B cell (primary cell): ENCODE results near the gene MSLN. TPM values are rescaled to one million over a fixed set of nuclear protein-coding genes. Genes with fewer than 3 reads are reported as not detected.

Experiments
- ATAC-seq: fragments of 200-7000 bp; cut with Tn5 transposase; one replicate; pipeline ENCODE4 v1.10.0; 2021; ENCODE audit warnings: low read depth, mild to moderate bottlenecking, moderate number of reproducible peaks, moderate library complexity
- CTCF ChIA-PET: fragments of 350-600 bp; sonication (Branson Sonifier 250); formaldehyde crosslinking; loops from one replicate; lab custom pipeline; 2021; ENCODE audit warnings: antibody characterized with exemption, inconsistent platforms; lab: Charles Lee
- POLR2A ChIA-PET: fragments of 350-600 bp; sonication (Branson Sonifier 250); formaldehyde crosslinking; loops from one replicate; lab custom pipeline; 2021; ENCODE audit warnings: antibody characterized with exemption; lab: Charles Lee
- DNase-seq: peaks from one replicate; pipeline ENCODE4 v3.0.0; 2013
- H2AFZ ChIP-seq: 2 replicates; pipeline ENCODE4 v1.6.1; 2012; ENCODE audit warnings: mild to moderate bottlenecking, low read depth, low read length; ENCODE audit not compliant: insufficient read depth, poor library complexity, severe bottlenecking
- H3K27ac ChIP-seq, 2 donors: 1 replicate in 1 of 2; 2 replicates in 1 of 2; pipeline ENCODE4 v1.5.1; 2012 to 2013; ENCODE audit warnings: low read length in 2 of 2, mild to moderate bottlenecking in 2 of 2, moderate library complexity in 1 of 2
- H3K27me3 ChIP-seq, 4 experiments: fragments of 200-600 bp in 1 of 4; sonication (generic) in 1 of 4; replicated peaks in 1 of 4; 1 replicate in 2 of 4; 2 replicates in 2 of 4; pipeline versions ENCODE4 v1.6.1 to v1.7.0; 2013 to 2016; ENCODE audit warnings: low read length in 3 of 4, mild to moderate bottlenecking in 2 of 4, mixed read lengths in 1 of 4, moderate library complexity in 1 of 4; ENCODE audit not compliant: insufficient read depth in 4 of 4, control insufficient read depth in 3 of 4; ENCODE audit errors: control extremely low read depth in 1 of 4
- H3K36me3 ChIP-seq, 2 experiments: replicated peaks in 1 of 2; 1 replicate in 1 of 2; 2 replicates in 1 of 2; pipeline versions ENCODE4 v1.6.1 to v1.7.1; 2013; ENCODE audit warnings: low read length in 1 of 2; ENCODE audit not compliant: insufficient read depth in 2 of 2, control insufficient read depth in 1 of 2; ENCODE audit errors: control extremely low read depth in 1 of 2, extremely low read depth in 1 of 2
- H3K4me1 ChIP-seq, 2 donors: fragments of 200-600 bp in 1 of 2; sonication (generic) in 1 of 2; 1 replicate in 1 of 2; 2 replicates in 1 of 2; pipeline versions ENCODE4 v1.5.1 to v1.6.1; 2013 to 2017; ENCODE audit warnings: low read length in 2 of 2; ENCODE audit not compliant: control insufficient read depth in 2 of 2, insufficient read depth in 2 of 2
- H3K4me2 ChIP-seq: replicated peaks from 2 replicates; pipeline ENCODE3; 2012; ENCODE audit warnings: mild to moderate bottlenecking, low read depth, low read length; ENCODE audit not compliant: poor library complexity, severe bottlenecking
- H3K4me3 ChIP-seq, 5 experiments: fragments of 200-600 bp in 1 of 5; sonication (generic) in 1 of 5; 1 replicate in 3 of 5; 2 replicates in 2 of 5; pipeline versions ENCODE4 v1.5.1 to v1.7.0; 2011 to 2016; ENCODE audit warnings: low read length in 4 of 5, mild to moderate bottlenecking in 4 of 5, low read depth in 2 of 5, control low read depth in 1 of 5, moderate library complexity in 1 of 5; ENCODE audit not compliant: insufficient read depth in 1 of 5; ENCODE audit errors: control extremely low read depth in 1 of 5, extremely low read depth in 1 of 5
- H3K79me2 ChIP-seq: fragments of 200-600 bp; sonication (generic); one replicate; pipeline ENCODE4 v1.6.0; 2016; ENCODE audit warnings: low read length; ENCODE audit not compliant: control insufficient read depth, insufficient read depth
- H3K9ac ChIP-seq: fragments of 200-600 bp; sonication (generic); 2 replicates; pipeline ENCODE4 v1.6.1; 2017; ENCODE audit warnings: mild to moderate bottlenecking, low read length, moderate library complexity
- H3K9me3 ChIP-seq, 3 donors: one replicate each; pipeline versions ENCODE4 v1.6.1 to v1.7.1; 2013; ENCODE audit warnings: low read length in 2 of 3; ENCODE audit not compliant: control insufficient read depth in 2 of 3, insufficient read depth in 1 of 3; ENCODE audit errors: control extremely low read depth in 1 of 3
- H4K20me1 ChIP-seq: 2 replicates; pipeline ENCODE4 v1.6.0; 2012; ENCODE audit warnings: mild to moderate bottlenecking, low read length; ENCODE audit not compliant: insufficient read depth, control insufficient read depth, poor library complexity, severe bottlenecking
- H3K27ac Mint-ChIP-seq: one replicate; pipeline ENCODE4 v1.8.0; 2021; ENCODE audit warnings: mixed read lengths
- H3K27me3 Mint-ChIP-seq: one replicate; pipeline ENCODE4 v1.8.0; 2021; ENCODE audit warnings: mixed read lengths
- H3K4me1 Mint-ChIP-seq: one replicate; pipeline ENCODE4 v1.8.0; 2021; ENCODE audit warnings: mixed read lengths
- H3K4me3 Mint-ChIP-seq: one replicate; pipeline ENCODE4 v1.8.0; 2021; ENCODE audit warnings: mixed read lengths
- H3K9me3 Mint-ChIP-seq: one replicate; pipeline ENCODE4 v1.8.0; 2022; ENCODE audit warnings: mixed read lengths; ENCODE audit not compliant: insufficient read depth
- EZH2 ChIP-seq: IDR thresholded peaks from 2 replicates; pipeline ENCODE4 v1.6.1; 2012; ENCODE audit warnings: borderline replicate concordance, low read depth, mild to moderate bottlenecking, moderate library complexity, low read length; ENCODE audit not compliant: insufficient read depth, poor library complexity, severe bottlenecking
- WGBS: methylation state at CpG from one replicate; pipeline ENCODE4 v1.1.5; 2013; ENCODE audit warnings: missing lambda C conversion rate; ENCODE audit not compliant: insufficient coverage; 5-methylcytosine and 5-hydroxymethylcytosine counted together
- intact Hi-C: fragments of 100-400 bp; cut with micrococcal nuclease; formaldehyde crosslinking; loops from one replicate; pipeline ENCODE4 v1.10.0; 2022
- polyA plus RNA-seq: library from polyadenylated mRNA; depleted of rRNA; stranded (reverse); fragments of >200 nt; gene quantifications from 2 replicates; pipeline ENCODE4 v1.2.3, GENCODE V29; 2012
- total RNA-seq, 2 donors: library from RNA; stranded (reverse); fragments of 120-200 nt in 1 of 2; gene quantifications; 1 replicate in 1 of 2; 2 replicates in 1 of 2; pipeline versions ENCODE4 v1.2.3 to v1.2.4, GENCODE V29; 2013 to 2022
- TF ChIP-seq, protein P1 (sequence below): fragments of 200-600 bp; IDR thresholded peaks from one replicate; pipeline ENCODE4 v1.8.0; 2022; ENCODE audit warnings: antibody characterized with exemption, mild to moderate bottlenecking

Gene MSLN
- total and polyA plus RNA-seq, 2 donors (not counting 1 experiment from before 2014, with no cell fraction given), result not detected

- Histone ChIP-seq H3K9ac (peak overlapping the region; percentile 77), H4K20me1 (peaks cover 23% of the 10 kb centered on the region), H3K27ac (peak overlapping the region in 1 of 2 donors; percentile 86), H3K27me3 (no peaks in the 10 kb centered on the region), H3K4me3 (peak overlapping the region in 3 of 5 experiments; percentile 73 to 76 (median 74)), H3K79me2 (no peaks in the 10 kb centered on the region), H3K4me1 (peaks cover 22 to 39% of the 10 kb centered on the region in 2 donors), H3K4me2 (peak overlapping the region; percentile 98), H3K36me3 (no peaks in the 10 kb centered on the region), H2AFZ (peak overlapping the region; percentile 77), H3K9me3 (peaks cover 0 to 3% (median 0%) of the 10 kb centered on the region in 3 donors)
- TF ChIP-seq, protein P1, sequence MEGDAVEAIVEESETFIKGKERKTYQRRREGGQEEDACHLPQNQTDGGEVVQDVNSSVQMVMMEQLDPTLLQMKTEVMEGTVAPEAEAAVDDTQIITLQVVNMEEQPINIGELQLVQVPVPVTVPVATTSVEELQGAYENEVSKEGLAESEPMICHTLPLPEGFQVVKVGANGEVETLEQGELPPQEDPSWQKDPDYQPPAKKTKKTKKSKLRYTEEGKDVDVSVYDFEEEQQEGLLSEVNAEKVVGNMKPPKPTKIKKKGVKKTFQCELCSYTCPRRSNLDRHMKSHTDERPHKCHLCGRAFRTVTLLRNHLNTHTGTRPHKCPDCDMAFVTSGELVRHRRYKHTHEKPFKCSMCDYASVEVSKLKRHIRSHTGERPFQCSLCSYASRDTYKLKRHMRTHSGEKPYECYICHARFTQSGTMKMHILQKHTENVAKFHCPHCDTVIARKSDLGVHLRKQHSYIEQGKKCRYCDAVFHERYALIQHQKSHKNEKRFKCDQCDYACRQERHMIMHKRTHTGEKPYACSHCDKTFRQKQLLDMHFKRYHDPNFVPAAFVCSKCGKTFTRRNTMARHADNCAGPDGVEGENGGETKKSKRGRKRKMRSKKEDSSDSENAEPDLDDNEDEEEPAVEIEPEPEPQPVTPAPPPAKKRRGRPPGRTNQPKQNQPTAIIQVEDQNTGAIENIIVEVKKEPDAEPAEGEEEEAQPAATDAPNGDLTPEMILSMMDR, result no peak
- no peak for TF ChIP-seq EZH2
- H3K4me1 Mint-ChIP-seq, result peaks cover 26% of the 10 kb centered on the region
- 73% methylated on average over 44 of the region's 51 CpGs for WGBS
- intact Hi-C loops, result loop anchor here (5.0 kb wide), 1 partner anchor 40 kb away; the partner anchor contains the start of genes JMJD8 and STUB1
- no peak for ATAC-seq
- no peaks in the 10 kb centered on the region for H3K27me3 Mint-ChIP-seq
- peak overlapping the region; percentile 50 for H3K27ac Mint-ChIP-seq
- peak overlapping the region; percentile 68 for H3K4me3 Mint-ChIP-seq
- no peak for DNase-seq
- ChIA-PET CTCF (interaction anchor here (1.0 to 3.8 kb wide), 6 partner anchors 8 to 690 kb away, joined by 3 to 26 read pairs (median 6); partner anchors contain the start of gene CIAO3), POLR2A (interaction anchor here (1.0 to 1.9 kb wide), 2 partner anchors 14 to 32 kb away, joined by 4 to 5 read pairs; partner anchors contain the start of gene WDR24)
- H3K9me3 Mint-ChIP-seq, result no peaks in the 10 kb centered on the region
Observed at GRCh38 chr16:721765-722540, 38.6 kb upstream of the MSLN start.
